Activated B cell treated with CpG ODN at 0.5 μM for 24 hours (primary cell): ENCODE results near the gene PPM1D. TPM values are rescaled to one million over a fixed set of nuclear protein-coding genes. Genes with fewer than 3 reads are reported as not detected.

Source experiments
- ATAC-seq: fragments of 200-7000 bp; cut with Tn5 transposase; one replicate; pipeline ENCODE4 v1.10.0; 2021; ENCODE audit warnings: low read depth, mild to moderate bottlenecking, moderate library complexity
- CTCF ChIA-PET: fragments of 350-600 bp; sonication (Branson Sonifier 250); formaldehyde crosslinking; loops from one replicate; lab custom pipeline; 2021; ENCODE audit warnings: antibody characterized with exemption; lab: Charles Lee
- POLR2A ChIA-PET: fragments of 350-600 bp; sonication (Branson Sonifier 250); formaldehyde crosslinking; loops from one replicate; lab custom pipeline; 2021; ENCODE audit warnings: antibody characterized with exemption; lab: Charles Lee
- DNase-seq: peaks from one replicate; pipeline ENCODE4 v3.0.0; 2022
- H3K27ac Mint-ChIP-seq: one replicate; pipeline ENCODE4 v1.8.0; 2020; ENCODE audit warnings: mixed read lengths
- H3K27me3 Mint-ChIP-seq: one replicate; pipeline ENCODE4 v1.8.0; 2021; ENCODE audit warnings: mixed read lengths
- H3K36me3 Mint-ChIP-seq: one replicate; pipeline ENCODE4 v1.8.0; 2021; ENCODE audit warnings: low read depth, mixed read lengths
- H3K4me1 Mint-ChIP-seq: one replicate; pipeline ENCODE4 v1.8.0; 2021; ENCODE audit warnings: mixed read lengths
- H3K4me3 Mint-ChIP-seq: one replicate; pipeline ENCODE4 v1.8.0; 2020; ENCODE audit warnings: mild to moderate bottlenecking, mixed read lengths
- H3K9me3 Mint-ChIP-seq: one replicate; pipeline ENCODE4 v1.8.0; 2020; ENCODE audit warnings: mixed read lengths
- intact Hi-C: fragments of 100-400 bp; cut with micrococcal nuclease; formaldehyde crosslinking; loops from one replicate; pipeline ENCODE4 v1.15.1; 2024
- total RNA-seq: library from RNA; stranded (reverse); gene quantifications from 2 replicates; pipeline ENCODE4 v1.2.3, GENCODE V29; 2022
- TF ChIP-seq, protein P1 (sequence below): fragments of 200-600 bp; IDR thresholded peaks from one replicate; pipeline ENCODE4 v1.8.0; 2022; ENCODE audit warnings: antibody characterized with exemption, mild to moderate bottlenecking

PPM1D gene
- total RNA-seq, 1 donor from 2014 or later = 13.3 TPM

DNA sequence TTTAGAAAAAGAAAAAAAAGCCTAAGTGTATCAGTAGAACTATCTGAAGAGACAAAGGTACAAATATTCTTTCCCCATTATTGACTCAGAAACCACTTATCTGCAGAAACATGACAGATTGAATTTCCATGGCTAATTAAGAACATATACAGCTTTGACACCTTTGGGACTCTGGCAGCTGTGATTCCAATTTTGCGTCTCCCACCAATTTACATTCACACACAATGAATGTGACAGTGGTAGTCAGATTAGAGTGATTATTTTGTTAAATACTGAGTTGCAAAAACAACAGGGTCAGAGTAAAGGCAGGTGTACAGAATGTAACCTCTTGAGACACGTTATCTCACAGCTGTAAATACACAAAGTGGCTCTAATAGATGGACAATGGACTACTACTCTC lies 5.3 kb upstream of the PPM1D start:
- H3K9me3 Mint-ChIP-seq = no peaks in the 10 kb centered on the region
- H3K36me3 Mint-ChIP-seq = peaks cover 5% of the 10 kb centered on the region
- DNase-seq (no peak), ATAC-seq (no peak)
- no peak overlapping the region for H3K4me3 Mint-ChIP-seq
- H3K27me3 Mint-ChIP-seq = no peaks in the 10 kb centered on the region
- intact Hi-C loops = no loop called here
- H3K27ac Mint-ChIP-seq = no peak overlapping the region
- H3K4me1 Mint-ChIP-seq = peaks cover 15% of the 10 kb centered on the region
- CTCF ChIA-PET = no interaction called here
- POLR2A ChIA-PET = interaction anchor here (0.6 to 0.7 kb wide), 2 partner anchors 9 to 15 kb away, joined by 3 read pairs; no protein-coding TSS in a partner anchor
- TF ChIP-seq, protein P1, sequence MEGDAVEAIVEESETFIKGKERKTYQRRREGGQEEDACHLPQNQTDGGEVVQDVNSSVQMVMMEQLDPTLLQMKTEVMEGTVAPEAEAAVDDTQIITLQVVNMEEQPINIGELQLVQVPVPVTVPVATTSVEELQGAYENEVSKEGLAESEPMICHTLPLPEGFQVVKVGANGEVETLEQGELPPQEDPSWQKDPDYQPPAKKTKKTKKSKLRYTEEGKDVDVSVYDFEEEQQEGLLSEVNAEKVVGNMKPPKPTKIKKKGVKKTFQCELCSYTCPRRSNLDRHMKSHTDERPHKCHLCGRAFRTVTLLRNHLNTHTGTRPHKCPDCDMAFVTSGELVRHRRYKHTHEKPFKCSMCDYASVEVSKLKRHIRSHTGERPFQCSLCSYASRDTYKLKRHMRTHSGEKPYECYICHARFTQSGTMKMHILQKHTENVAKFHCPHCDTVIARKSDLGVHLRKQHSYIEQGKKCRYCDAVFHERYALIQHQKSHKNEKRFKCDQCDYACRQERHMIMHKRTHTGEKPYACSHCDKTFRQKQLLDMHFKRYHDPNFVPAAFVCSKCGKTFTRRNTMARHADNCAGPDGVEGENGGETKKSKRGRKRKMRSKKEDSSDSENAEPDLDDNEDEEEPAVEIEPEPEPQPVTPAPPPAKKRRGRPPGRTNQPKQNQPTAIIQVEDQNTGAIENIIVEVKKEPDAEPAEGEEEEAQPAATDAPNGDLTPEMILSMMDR = no peak

DNA sequence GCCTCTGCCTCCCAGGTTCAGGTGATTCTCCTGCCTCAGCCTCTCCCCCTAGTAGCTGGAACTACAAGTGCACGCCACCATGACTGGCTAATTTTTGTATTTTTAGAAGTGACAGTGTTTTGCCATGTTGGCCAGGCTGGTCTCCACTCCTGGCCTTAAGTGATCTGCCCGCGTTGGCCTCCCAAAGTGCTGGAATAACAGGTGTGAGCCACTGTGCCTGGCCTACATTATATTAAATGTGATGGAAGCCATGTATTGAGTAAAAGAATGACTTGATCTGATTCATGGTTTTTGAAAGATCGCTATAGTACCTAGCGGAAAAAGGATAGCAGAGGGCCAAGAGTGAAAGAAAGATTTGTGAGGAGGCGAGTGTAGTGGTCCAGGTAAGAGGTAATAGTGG lies 2.7 kb upstream of the PPM1D start:
- POLR2A ChIA-PET = no interaction called here
- DNase-seq = no peak
- intact Hi-C loops = no loop called here
- Mint-ChIP-seq H3K9me3 (no peaks in the 10 kb centered on the region), H3K27me3 (no peaks in the 10 kb centered on the region), H3K4me3 (no peak overlapping the region), H3K4me1 (peaks cover 27% of the 10 kb centered on the region), H3K27ac (no peak overlapping the region), H3K36me3 (peaks cover 13% of the 10 kb centered on the region)
- CTCF ChIA-PET = no interaction called here
- TF ChIP-seq, protein P1 = no peak
- no peak for ATAC-seq

DNA sequence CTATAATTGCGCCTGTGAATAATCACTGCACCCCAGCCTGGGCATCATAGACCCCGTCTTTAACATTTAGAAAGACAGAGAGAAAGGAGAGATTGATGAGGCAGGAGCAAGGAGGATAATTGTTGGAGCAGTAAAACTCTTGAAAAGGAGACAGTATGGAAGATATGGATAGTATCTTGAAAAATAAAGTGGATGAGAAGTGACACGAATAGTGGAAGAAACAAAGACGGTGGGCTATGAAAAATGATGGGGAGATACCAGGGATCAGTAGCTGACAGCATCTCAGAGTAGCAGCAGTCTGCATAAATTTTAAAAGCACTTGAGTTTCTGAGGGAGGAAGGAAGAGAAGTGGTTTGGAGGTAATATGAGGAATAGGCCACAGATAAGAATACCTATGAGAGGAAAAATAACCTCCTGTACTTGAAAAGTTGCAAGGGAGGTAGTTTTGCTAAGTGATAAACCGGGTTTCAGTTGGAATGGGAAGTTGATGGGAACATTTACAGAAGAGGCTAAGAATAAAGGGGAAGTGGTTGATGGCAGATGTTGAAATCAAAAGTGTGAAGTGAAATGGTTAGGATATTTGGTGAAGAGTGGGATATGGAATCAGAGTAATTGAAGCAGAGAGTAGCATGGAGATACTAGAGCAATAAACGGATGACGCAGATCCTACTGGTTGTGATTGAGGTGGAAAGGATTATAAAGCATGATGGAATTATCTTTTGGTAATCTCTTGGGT lies 1.8 kb upstream of the PPM1D start:
- H3K9me3 Mint-ChIP-seq = no peaks in the 10 kb centered on the region
- no peak for ATAC-seq
- CTCF ChIA-PET = no interaction called here
- intact Hi-C loops = loop anchor here (2.0 kb wide), 1 partner anchor 199 kb away; no protein-coding TSS in a partner anchor
- no peaks in the 10 kb centered on the region for H3K27me3 Mint-ChIP-seq
- no peak for DNase-seq
- POLR2A ChIA-PET = no interaction called here
- TF ChIP-seq, protein P1 = no peak
- H3K36me3 Mint-ChIP-seq = peaks cover 13% of the 10 kb centered on the region
- peak overlapping the region; percentile 13 for H3K27ac Mint-ChIP-seq
- peaks cover 34% of the 10 kb centered on the region for H3K4me1 Mint-ChIP-seq
- peak overlapping the region; percentile 7 for H3K4me3 Mint-ChIP-seq

DNA sequence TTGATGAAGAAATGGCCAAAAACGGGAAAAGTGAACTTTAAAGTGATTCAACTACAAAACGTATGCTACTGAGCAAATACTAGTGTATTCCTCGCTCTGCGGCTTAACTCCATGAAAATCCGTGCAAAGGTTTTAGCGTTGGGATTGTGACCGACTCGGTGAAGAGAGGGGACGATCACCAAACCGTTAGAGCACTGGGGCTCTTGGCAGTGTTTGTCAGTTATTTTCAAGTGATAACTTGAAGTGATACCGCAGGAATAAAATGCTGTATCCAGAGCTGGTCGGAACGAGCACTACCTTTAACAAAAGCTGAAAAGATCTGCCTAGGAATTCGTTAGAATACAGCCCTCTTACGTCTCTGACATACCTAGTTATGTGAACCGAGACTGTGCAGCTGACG lies 773 bp upstream of the PPM1D start:
- intact Hi-C loops = loop anchor here (2.0 kb wide), 1 partner anchor 200 kb away; no protein-coding TSS in a partner anchor

More for the DNA sequence above, 773 bp upstream of the PPM1D start:
- ChIA-PET CTCF (interaction anchor here (2.2 kb wide), 1 partner anchor 29 kb away, joined by 6 read pairs; no protein-coding TSS in a partner anchor), POLR2A (interaction anchor here (0.6 to 2.1 kb wide), 7 partner anchors 8 to 1462 kb away, joined by 3 to 17 read pairs (median 5); partner anchors contain the start of genes BCAS3, DHX40 and USP32)
- DNase-seq = no peak
- peaks cover 17% of the 10 kb centered on the region for H3K36me3 Mint-ChIP-seq
- TF ChIP-seq, protein P1 = no peak
- H3K4me3 Mint-ChIP-seq = peak overlapping the region; percentile 98
- H3K4me1 Mint-ChIP-seq = peaks cover 44% of the 10 kb centered on the region
- no peaks in the 10 kb centered on the region for H3K9me3 Mint-ChIP-seq
- H3K27ac Mint-ChIP-seq = peak overlapping the region; percentile 96
- no peaks in the 10 kb centered on the region for H3K27me3 Mint-ChIP-seq
- ATAC-seq = no peak
